Measurements from ENCODE around the gene DGKE.

DGKE gene

GRCh38 chr17:56914581-56915273, 80.8 kb downstream of the DGKE start:
- no peak for DNase-seq (ENCODE audit: low read depth)

DNA sequence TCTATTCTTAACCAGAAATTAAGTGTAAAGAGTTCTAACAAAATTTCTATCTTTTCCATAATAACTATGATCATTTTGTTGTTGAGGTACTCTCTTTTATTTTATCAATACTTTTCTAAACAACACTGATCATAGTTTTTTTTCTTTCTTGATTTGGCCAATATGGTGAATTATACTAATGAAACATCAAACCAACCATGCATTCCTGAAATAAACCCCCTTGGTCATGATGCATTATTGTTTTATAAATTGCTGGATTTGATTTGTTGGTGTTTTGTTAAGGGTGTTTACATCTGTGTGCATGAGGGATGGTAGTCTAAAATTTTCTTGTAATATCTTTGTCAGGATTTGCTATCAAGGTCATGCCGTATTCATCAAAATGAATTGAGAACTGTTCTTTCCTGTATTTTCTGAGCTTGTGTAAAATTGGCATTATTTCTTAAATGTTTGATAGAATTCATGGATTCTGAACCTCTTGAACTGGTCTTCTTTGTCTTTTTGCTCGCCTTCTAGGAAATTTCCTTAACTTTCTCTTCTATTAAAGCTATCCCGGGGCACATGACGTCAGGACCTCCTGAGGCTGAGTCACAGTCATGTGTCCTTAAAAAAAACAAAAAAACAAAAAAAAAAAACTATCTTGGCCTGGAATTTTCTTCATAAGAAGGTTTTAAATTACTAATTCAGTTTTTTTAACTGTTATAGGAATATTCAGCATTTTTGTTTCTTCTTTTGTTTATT, 83.8 kb downstream of the DGKE start:
- DNase-seq (ENCODE audit: low read depth) = no peak

- no peak for DNase-seq (ENCODE audit: low read depth)
These were observed 85.0 kb downstream of the DGKE start for GRCh38 chr17:56918916-56919315.
